GM08714 (cell line): ENCODE results near the gene NLRC5.
"Not testable (repeated sequence)": the region's sequence is repeated elsewhere in the genome, so short reads cannot be mapped to it uniquely, and the experiment has no call there.

Experiments
- H3K4me3 ChIP-seq: fragments of 200-500 bp; sonication (Bioruptor generic); 2 replicates; pipeline ENCODE4 v1.5.1; 2014; ENCODE audit warnings: mild to moderate bottlenecking, low read length, inconsistent platforms
- ZNF274 ChIP-seq: IDR thresholded peaks from 2 replicates; pipeline ENCODE4 v1.6.1; 2012; ENCODE audit warnings: mild to moderate bottlenecking, low read depth, low read length

Gene NLRC5

GRCh38 chr16:57084996-57085395 lies 95.6 kb downstream of the NLRC5 start:
- H3K4me3 ChIP-seq = no peak overlapping the region
- TF ChIP-seq ZNF274 = no peak

- TF ChIP-seq ZNF274 = no peak
- H3K4me3 ChIP-seq = no peak overlapping the region
These were observed 97.6 kb downstream of the NLRC5 start for GRCh38 chr16:57087003-57087402.

- H3K4me3 ChIP-seq = no peak overlapping the region
- no peak for TF ChIP-seq ZNF274
These were observed 100.0 kb downstream of the NLRC5 start for GRCh38 chr16:57089406-57089805.

DNA sequence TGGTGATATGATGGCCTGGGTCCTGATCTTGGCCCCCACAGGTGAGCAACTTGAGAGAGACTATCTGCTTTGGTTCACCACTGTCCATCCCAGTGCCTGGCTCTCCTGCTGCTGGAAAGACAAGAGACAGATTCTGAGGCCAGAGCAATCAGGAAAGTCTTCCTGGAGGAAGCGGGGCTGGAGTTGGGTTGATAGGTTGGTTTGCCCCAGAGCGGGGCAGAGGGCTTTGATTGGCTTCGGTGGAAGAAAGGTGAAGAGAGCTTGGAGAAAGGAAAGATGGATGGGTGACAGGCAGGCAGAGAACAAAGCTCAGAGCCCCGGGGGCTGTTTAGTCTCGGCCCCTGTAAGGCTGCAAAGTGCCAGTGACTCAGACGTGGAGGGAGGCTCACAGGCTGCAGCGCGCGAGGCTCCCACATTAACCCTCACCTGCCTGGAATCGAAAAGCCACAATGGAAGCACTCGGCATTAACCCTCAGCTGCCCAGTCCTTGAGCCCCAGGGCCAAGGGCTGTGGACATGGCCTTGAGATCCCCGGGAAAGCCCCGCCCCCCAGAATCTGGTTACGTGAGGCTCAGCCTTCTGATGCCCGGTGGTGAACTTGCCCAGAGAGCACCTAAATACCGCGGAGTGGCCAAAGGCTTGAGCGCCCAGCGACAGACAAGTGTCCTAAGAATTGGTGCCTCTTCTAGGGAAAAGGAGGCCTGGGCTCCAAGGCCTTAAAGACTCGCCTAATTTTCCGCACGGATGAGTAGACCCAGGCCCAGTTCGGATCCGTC lies 102.0 kb downstream of the NLRC5 start:
- TF ChIP-seq ZNF274 = no peak
- H3K4me3 ChIP-seq = no peak overlapping the region

DNA sequence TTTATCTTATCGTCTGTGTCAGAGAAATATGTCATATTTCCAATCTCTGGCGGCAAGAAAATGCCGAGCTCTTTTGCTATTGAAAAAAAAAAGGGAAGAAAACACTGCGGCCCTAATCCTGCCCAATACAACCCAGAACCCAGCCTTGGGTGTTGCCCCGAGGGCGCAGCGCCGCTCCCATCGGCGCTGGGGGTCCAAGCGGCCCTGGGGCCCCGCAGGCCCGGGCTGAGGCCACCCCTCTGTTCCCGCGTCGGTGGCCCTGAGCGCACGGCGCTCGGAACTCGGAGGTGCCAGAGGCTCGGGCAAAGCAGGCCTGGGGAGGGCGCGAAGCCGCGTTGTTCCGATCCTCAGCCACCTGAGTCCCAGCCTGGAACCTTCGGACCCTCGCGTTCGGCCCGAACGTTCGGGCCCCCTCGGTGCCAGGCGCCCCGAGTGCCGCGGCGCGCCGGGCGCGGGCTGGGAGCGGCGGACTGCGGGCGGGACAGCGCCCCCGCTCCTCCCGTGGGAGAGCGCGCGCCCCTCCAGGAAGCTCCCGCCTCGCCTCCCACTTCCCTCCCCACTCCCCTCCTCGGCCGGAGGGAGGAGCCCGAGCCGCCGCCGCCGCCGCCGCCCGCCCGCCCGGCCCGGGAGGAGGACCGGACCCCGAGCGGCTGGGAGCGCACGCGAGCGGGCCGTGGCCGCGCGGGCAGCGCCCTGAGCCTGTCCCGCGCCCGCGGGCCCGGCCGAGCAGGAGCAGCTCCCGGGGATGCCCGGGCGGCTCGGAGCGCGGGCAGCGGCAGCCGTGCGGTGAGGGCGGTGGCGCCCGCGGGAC lies 102.8 kb downstream of the NLRC5 start, which contains the start of gene CPNE2:
Gene CPNE2, plus strand, starts transcription at position 609 of the 811 bp plus-strand sequence. CDS start 18,160 bp downstream, outside the sequence.
- peak within 1 kb of the TSS; percentile 73 for H3K4me3 ChIP-seq
- TF ChIP-seq ZNF274 = no peak

DNA sequence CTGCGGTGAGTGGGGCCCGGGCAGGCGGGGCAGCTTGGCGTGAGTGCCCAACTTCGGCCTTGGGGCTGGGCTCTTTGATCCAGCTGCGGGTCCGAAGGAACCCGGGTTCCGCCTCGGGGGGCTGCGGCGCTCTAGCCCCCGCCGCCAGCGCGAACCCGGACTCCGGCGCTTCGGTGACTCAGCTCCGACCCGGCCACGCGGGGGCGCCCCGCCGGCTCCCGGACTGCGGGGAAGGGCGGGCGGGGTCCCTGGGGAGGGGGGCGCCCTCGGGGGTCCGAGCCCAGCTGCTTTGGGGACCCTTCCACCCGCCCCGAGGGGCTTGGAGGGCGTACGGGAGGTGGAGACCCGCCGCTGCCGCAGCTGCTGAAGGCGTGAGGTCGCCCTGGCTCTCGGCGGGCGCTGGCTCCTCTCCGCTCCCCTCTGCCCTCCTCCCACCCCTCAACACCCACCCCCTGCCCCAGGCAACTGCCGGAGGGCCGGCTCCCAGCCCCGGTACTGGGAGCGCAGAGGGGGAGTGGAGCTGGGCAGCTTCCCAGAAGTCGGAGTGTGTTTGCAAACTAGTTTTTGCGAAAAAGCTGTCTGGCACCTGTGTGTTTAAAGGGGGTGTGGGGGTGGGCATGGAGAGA lies 103.5 kb downstream of the NLRC5 start:
- peak overlapping the region; percentile 73 for H3K4me3 ChIP-seq
- TF ChIP-seq ZNF274 = no peak

- no peak for TF ChIP-seq ZNF274
- no peak overlapping the region for H3K4me3 ChIP-seq
These were observed 104.6 kb downstream of the NLRC5 start for GRCh38 chr16:57093666-57094564.

DNA sequence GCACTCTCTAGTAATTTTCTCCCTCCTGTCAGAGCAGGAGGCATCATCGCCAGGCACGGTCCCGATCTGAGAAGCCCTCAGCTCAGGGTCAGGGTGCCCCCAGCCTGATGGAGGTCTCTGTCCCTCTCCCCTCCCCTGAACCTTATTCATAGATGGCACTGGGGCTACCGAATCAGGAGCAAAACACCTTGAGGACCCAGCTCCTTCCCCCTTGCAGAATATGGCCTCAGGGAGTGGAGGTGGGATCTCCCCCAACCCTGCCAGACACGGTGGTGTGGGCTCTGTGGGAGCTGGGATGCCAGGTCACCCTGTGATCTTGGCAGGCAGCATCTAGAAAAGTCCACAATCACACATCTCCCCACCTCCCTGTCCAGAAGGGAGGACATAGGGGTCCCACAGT lies 105.6 kb downstream of the NLRC5 start:
- H3K4me3 ChIP-seq = no peak overlapping the region
- no peak for TF ChIP-seq ZNF274

DNA sequence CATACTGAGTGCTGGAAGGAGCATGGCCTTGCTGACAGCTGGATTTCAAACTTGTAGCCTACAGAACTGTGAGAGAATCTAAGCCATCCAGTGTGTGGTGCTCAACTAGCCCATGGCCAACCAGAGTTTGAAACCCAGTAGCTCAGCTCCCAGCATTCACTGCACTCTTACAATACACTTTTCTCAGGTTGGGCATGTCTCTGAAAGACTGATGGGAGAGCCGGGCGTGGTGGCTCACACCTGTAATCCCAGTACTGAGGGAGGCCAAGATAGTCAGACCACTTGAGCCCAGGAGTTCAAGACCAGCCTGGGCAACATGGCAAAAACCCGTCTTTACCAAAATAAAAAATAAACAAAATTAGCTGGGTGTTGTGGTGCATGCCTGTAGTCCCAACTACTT lies 106.8 kb downstream of the NLRC5 start:
- no peak for TF ChIP-seq ZNF274
- H3K4me3 ChIP-seq = no peak overlapping the region

- no peak overlapping the region for H3K4me3 ChIP-seq
- TF ChIP-seq ZNF274 = no peak
These were observed 107.4 kb downstream of the NLRC5 start for GRCh38 chr16:57096793-57097192.

DNA sequence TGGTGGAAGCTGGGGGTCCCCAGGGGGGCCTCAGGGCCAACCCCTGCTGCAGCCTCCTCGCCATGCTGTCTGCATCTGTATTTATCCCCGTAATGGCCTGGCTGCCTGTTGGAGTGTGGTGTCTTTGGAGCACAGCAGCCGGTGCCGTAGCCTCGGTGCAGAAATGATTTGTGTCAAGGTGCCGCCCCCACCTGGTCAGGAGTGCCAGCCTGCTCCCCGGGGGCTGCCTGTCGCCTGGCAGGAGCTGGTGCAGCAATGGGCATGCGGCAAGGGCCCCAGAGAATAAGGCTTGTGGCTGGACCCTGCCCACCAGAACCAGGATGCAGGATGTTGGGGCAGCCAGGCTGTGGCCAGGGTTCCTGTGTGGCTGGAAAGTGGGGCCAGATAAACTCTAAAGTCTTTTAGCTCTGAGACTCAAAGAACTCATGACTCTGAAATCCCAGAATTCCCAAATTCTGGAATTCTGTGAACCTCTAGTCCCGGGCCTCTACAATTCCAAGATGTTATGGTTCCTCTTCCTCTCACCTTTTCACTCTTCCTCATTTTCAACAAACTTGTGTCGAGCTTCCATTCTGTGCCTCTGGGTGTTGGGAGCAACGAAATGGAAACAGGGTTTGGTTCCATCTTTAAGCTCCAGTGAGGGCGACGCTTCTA lies 109.0 kb downstream of the NLRC5 start:
- H3K4me3 ChIP-seq = no peak overlapping the region
- no peak for TF ChIP-seq ZNF274

DNA sequence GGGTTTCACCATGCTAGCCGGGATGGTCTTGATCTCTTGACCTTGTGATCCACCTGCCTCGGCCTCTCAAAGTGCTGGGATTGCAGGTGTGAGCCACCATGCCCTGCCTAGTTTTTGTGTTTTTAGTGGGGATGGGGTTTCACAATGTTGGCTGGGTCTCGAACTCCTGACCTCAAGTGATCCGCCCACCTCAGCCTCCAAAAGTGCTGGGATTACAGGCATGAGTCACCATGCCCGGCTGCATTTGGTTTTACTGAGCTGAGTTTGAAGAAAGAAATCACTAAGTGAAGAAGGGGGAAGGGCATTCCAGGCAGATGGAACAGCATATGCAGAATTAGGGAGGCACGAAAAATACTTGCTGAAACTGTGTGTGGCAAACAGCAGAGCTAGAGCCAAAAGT lies 110.6 kb downstream of the NLRC5 start:
- H3K4me3 ChIP-seq = not testable (repeated sequence)

DNA sequence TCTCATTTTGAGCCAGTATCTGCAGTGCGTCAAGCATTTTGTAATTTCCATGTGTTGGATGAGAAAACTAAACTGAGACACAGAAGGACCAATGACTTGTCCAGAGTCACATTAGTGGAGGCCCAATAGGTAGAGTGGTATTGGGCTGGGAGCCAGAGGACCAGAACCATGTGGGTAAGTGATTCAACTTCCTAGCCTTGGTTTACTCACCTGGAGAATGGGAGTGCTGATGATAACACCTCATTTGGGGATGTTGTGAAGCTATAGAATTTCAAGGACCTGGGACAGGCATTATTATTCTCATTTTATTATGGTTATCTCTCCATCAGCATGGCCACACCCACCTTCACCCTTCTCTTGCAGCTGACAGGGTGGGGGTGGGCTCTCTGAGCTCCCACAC lies 111.1 kb downstream of the NLRC5 start:
- no peak for TF ChIP-seq ZNF274
- no peak overlapping the region for H3K4me3 ChIP-seq
